GM18519 (cell line): ENCODE data around the gene COL4A4.

Experiments
- ATAC-seq: cut with Tn5 transposase; IDR thresholded peaks from one replicate; pipeline ENCODE4 v1.9.1; 2021; ENCODE audit warnings: mild to moderate bottlenecking, moderate library complexity; ENCODE audit not compliant: unreplicated experiment, low FRiP score

COL4A4 gene

DNA sequence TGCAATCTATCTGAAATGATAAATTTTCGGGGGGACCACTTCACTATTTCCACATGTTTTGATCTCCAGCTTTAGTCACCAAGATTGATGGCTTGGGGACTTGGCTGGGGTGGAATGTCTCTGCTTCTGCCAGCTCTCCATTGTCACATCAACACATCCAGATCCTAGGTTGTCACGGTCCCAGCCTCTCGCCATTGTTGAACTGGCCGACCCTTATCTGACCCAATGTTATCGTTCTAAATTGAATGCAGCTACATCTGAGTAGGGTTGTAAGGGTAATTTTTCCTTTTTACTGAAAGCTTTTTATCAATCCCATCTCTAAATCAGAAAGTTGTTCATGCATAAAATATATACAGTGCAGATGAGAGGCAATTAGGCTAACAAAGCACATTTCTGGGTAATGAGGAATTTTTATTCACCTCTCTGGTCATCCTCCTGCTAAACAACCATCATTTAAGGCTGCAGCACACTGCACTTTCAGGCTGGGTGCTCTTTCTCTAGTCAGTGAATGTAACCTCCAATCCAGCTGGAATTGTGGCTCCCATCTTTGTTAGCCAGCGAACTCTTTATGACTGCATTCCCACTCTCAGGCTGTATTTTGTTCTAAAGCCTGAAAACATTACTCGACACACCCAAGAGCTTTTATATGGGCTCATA is 128.2 kb downstream of the COL4A4 start:
- no peak for ATAC-seq

DNA sequence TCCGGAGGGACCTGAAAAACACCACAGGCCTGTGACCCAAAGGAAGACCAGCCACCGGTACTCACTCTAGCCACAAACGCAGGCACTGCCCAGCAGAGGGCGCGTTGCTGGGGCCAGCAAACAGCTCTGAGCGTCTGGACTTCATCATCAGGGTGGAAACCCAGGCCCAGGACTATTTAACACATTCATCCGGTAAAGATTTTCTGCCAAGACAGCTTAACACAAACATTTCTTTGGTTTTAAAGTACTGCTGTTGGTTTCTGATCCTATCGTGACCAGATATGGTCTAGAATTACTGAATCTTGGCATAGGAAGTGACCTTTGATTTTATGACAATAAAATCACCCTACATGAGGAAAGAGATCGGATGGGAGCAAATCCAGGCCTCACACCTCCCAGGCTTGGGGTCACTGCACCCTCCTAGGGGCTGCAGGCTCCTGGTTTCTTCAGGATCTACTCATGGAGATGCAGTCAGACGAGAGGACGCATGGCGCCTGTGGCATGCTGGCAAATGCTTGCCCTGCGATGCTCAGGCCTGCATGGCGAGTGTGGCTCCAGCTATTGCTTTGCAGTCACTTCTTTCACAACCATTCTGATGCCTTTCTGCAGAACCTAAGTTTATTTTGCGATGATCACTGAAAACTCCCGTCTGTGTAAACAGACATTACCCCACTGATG is 130.4 kb downstream of the COL4A4 start:
- ATAC-seq, result peak; percentile 65

GRCh38 chr2:227031379-227031778 is 132.6 kb downstream of the COL4A4 start:
- no peak for ATAC-seq

DNA sequence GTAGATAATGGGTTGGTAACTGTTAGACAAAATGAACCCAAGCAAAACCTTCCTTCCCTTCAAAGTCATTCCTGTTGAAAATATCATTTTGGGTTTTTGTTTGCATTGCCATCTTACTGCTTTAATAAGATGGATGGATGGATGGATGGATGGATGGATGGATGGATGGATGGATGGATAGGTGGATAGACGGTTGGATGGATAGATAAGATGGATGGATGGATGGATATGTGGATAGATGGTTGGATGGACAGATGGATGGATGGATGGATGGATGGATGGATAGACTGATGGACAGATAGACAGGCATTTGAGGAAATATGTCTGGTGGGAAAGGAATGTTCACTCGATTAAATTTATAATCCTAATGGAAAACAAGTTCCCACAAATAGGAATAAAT is 133.2 kb downstream of the COL4A4 start:
- no peak for ATAC-seq

GRCh38 chr2:227029426-227030105 is 134.4 kb downstream of the COL4A4 start:
- ATAC-seq, result no peak

DNA sequence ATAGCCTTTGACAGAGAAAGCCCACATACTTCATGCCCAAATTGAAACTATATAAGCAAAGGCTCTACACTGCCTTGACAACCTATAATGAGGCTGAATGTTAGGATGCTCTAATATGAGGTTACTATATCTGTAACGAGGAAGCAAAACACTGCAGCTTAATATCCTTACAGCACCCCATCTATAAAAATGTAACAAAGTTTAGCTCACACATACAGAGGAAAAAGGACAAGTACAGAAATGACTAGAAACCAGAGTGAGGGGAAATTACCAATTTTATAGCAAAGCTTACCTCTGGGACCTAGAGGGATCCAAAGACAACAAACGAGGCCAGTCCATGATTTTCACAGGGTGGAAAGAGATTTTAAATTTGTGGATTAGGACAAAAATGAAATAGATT is 138.5 kb downstream of the COL4A4 start:
- peak; percentile 59 for ATAC-seq

DNA sequence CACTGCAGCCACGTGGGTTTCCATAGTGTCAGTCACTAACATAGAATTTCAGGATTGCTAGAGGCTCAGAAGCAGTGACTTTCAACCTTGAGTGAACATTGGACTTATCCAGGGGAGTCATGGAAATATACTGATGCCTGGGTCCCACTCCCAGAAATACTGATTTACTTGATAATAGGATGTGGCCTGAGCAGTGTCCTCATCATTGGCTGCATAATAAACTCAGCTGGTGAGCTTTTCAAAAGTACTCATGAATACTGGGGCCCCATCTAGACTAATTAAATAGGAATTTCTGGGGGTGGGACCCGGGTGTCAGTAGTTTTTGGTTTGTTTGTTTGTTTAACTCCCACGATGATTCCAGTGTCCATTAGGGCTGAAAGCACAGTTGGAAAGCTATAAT is 141.4 kb downstream of the COL4A4 start:
- no peak for ATAC-seq

DNA sequence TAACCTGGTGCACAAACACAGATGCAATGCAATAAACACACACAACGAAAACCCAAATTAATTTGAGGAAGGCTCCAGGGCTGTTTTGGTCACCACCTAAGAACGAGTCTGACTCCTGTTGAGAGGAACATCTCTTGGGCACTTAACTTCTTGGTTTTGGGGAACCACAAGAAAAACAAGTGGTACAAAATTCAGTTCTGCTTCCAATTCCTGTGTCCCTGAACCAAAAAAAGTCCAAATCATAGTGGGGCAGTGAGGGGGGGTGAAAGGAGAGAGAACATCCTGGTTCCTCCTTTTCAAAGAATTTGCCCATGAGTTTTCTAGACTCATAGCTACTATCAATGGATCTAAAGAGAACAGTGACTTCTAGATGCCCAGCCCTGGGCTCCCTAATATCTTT is 143.6 kb downstream of the COL4A4 start:
- no peak for ATAC-seq

DNA sequence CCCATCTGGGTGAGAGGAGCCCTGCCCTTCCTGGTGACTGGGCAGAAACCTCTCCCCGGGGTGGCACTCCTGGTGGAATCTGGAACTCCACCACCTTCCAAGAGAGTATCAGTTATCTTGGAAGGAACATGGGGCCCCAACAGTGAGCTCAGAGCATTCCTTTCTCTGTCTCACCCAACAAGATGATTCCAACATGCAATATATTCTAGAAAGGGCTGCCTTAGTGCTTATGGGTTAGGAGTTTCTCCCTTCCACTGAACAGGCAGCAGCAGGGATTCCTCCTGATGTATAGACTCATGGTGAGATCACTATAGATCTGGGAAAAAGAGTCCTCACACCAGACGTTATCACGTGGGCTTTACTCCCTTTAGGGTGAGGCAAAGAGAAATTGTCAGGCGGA is 147.1 kb downstream of the COL4A4 start:
- ATAC-seq, result no peak

- ATAC-seq, result no peak
Measured at GRCh38 chr2:227013881-227014280, 150.1 kb downstream of the COL4A4 start.

DNA sequence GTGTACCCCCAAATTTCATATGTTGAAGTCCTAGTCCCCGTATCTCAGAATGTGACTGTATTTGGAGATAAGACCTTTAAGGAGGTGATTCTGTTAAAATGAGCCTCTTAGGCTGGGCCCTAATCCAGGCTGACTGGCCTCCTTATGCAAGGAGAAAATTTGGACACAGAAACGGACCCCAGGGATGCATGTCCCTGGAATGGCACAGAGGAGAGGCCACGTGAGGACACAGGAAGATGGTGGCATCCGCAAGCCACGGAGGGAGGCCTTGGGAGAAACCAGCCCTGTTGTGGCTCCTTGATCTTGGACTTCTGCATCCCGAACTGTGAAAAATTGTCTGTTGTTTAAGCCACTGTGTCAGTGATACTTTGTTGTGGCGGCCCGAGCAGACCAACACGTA is 150.7 kb downstream of the COL4A4 start:
- ATAC-seq, result no peak

DNA sequence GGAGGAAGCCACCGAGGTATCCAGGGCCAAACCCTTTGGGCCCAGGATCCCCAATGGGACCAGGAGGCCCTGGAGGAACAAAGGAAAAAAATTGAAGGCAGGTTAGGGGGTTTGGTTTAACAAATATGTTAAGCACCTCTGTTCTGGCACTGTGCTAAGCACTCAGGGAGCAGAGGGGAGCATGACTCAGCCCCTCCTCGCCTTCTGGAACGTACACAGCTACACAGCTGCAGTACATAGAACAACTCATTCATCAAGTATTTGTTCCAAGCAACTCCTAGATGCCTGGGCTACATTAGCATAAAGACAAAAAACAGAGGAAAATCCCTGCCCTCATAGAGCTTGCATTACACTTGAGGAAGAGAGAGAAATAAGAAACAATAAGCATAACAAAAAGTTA is 153.6 kb downstream of the COL4A4 start:
- no peak for ATAC-seq

- ATAC-seq, result no peak
Measured at GRCh38 chr2:227007940-227008339, 156.1 kb downstream of the COL4A4 start.

DNA sequence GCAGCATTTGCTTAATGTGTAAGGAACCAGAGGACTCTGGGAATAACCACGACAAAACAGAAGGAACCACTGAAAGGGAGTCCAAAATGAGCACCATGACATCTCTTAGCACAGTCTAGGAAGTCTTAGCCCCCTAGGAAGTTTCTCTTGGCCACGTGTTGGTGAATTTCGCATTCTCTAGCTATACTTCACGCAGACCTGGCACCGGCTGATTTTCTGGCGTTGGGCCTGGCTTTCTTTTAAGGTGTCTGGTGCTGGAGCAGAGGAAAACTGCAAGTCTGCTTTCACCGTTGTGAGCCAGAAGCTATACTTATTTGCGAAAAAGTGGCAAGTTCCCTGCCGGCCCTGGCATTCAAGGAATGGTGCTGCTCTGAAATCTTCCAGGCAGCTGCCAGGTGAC is 156.9 kb downstream of the COL4A4 start:
- ATAC-seq, result no peak

- ATAC-seq, result no peak
Measured at GRCh38 chr2:227006189-227006897, 157.7 kb downstream of the COL4A4 start.

- no peak for ATAC-seq
Measured at GRCh38 chr2:227004482-227004881, 159.5 kb downstream of the COL4A4 start.

DNA sequence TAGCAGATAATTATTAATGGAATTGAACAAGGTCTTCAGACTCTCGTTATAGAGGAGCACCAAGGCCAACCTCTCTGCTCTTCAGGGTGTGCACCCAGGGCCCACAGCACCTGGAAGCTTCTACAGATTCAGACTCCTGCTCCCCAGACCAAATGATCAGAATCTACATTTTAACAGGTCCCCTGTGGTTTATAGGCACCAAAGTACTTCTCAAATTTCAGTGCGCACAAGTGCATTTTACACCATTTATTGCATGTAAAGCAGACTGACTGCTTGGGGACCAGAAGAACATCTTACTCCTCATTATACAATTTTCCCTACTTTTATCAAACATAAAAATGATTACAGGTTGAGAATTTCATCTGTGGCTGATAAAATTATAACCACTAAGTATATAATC is 163.9 kb downstream of the COL4A4 start:
- no peak for ATAC-seq

DNA sequence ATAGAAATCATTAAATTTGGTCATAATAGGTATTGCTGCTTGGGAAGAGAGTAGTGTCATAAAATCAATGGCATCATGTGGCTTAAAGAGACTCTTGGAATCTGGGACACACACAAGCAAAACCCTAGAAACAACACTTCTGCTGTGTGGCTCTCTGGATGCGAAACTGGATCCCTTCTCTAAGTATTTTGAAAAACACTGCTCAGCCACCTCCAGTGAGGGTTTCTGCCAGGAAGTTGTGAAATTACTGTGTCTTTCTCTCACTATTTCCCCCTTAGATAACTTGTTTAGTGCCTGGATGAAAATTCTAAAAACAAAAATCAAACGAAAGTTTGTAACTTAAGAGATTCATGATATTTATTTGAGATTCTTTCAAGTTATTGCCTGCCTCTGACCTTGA is 164.3 kb downstream of the COL4A4 start:
- no peak for ATAC-seq

GRCh38 chr2:226995625-226996041 is 168.4 kb downstream of the COL4A4 start:
- ATAC-seq, result no peak

GRCh38 chr2:226994775-226995174 is 169.2 kb downstream of the COL4A4 start:
- no peak for ATAC-seq

GRCh38 chr2:226993171-226993570 is 170.8 kb downstream of the COL4A4 start:
- no peak for ATAC-seq
